ENCODE measurements around the gene TNKS1BP1.
A peak's percentile ranks its signal among the peaks of the same experiment; 100 is the strongest.
"Not testable (repeated sequence)": the region's sequence is repeated elsewhere in the genome, so short reads cannot be mapped to it uniquely, and the experiment has no call there.

The TNKS1BP1 gene

GRCh38 chr11:57290288-57290687 is 34.5 kb downstream of the TNKS1BP1 start:
- no peak for DNase-seq (ENCODE audit: low spot score)

DNA sequence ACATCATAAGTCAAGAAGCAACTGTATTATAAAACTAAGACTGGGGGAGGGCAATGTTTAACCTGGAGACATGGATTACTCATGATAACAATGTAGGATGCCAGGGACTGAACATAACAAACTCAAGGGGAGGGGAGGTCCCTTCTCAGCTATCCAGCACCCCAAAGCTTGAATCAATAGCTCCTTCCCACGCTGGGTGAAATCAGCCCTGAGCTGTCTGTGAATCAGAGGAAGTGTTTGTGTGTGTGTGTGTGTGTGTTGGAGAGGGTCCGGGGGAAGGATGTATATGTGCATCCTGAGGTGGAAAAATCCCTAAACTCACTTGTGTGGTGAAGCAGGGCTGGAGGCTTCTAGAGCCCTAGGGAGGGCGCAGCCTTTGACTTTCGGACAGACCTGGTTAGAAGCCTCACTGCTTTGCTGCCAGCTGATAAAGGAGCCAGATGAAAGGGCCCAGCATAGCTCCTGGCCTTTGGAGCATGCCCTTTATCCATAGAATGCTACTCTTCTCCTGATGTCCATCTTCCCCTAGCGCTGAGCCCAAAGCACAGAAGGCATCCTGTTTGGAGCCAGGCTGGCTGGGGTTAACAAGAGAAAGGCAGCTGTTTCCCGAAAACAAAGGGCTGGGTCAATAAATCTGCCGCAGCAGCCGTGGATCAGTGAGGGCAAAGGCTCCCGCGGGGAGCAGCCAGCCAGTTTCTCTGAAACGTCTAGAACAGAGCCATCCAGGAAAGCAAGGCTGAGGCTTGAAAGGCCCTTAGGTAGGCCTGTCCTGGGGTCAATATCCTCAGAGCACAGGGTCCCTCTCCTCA is 35.8 kb downstream of the TNKS1BP1 start:
- DNase-seq (ENCODE audit: low spot score): no peak

DNA sequence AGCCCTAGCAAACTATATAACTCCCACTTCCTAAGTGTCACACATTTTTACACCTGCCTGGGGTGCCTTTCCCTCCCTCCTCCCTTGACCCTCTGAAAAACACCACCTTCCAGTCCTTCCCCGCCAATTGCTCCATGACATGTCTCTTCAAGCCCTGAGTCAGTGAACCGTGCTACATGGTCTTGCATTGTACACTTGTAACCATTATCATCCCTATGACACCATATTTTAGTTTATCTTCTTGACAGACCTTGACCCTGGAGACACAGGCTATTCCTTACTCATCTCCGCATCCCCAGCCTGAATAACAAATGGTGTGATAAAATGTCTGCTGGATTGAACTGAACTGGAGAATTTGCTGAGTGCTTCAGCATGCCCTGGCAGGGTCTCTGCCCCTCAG is 36.9 kb downstream of the TNKS1BP1 start:
- no peak for DNase-seq (ENCODE audit: low spot score)

GRCh38 chr11:57283231-57283990 is 41.3 kb downstream of the TNKS1BP1 start:
- no peak for DNase-seq (ENCODE audit: low spot score)

- not testable (repeated sequence) for DNase-seq (ENCODE audit: low spot score)
Measured at GRCh38 chr11:57281546-57281945, 43.2 kb downstream of the TNKS1BP1 start.

GRCh38 chr11:57279116-57279515 is 45.6 kb downstream of the TNKS1BP1 start:
- DNase-seq (ENCODE audit: low spot score): no peak

GRCh38 chr11:57278721-57279095 is 46.0 kb downstream of the TNKS1BP1 start:
- DNase-seq (ENCODE audit: low spot score): no peak

- peak; percentile 70 for DNase-seq (ENCODE audit: low spot score)
Measured at GRCh38 chr11:57277845-57278720, 46.7 kb downstream of the TNKS1BP1 start.

- no peak for DNase-seq (ENCODE audit: low spot score)
Measured at GRCh38 chr11:57276971-57277675, 47.6 kb downstream of the TNKS1BP1 start.

GRCh38 chr11:57276169-57276970 is 48.4 kb downstream of the TNKS1BP1 start:
- no peak for DNase-seq (ENCODE audit: low spot score)

GRCh38 chr11:57275582-57275981 is 49.2 kb downstream of the TNKS1BP1 start:
- DNase-seq (ENCODE audit: low spot score): no peak

DNA sequence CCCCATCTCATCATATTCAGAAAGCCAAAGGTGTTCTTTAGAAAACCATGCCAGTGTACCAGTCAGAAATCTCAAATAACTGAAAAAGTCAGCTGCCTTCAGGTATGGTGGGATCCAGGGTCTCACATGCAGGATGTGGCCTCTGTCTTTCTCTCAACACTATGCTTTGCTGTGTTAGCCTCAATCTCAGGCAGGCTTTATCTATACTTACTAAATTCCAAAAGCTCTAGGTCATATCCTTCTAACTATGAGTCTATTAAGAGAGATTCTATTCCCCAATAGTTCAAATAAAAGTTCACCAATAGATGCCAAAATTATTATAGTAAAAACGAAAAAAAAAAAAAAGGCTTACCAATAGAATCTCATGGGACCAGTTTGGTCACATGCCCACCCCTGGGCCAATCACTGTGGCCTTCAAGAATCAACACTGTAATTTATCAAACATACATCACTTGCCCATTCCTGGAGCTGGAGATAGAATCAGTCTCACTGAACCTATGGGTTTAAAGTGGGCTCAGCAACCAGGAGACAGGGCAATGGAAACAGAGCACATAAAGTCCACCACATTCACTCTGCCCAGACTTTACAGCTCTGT is 49.8 kb downstream of the TNKS1BP1 start:
- DNase-seq (ENCODE audit: low spot score): no peak

DNA sequence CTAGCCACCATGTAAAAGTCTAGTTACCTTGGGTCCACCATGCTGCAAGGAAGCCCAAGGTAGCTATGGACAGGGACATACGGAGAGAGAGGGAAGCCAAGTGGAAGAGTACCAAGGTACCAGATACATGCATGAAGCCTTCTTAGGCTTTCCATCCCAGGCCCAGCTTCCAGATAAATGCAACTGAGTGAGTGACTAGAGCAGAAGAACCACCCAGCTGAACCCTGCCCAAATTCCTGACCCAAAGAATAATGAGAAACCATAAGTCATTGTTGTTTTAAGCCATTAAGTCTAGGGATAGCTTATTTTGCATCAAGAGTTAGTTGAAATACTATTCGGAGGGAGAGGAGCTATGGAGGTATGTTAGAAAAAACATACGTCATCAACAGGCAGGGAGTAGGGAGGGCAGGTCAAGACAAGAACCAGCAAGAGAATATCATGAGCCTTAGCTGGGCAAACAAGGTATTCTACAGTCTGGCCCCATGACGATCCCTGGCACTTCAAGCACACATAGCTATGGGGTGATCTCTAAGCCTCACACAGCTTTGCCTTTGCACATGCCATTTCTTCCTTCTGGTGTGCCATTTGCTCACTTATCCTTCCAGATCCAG is 51.2 kb downstream of the TNKS1BP1 start:
- no peak for DNase-seq (ENCODE audit: low spot score)

- DNase-seq (ENCODE audit: low spot score): no peak
Measured at GRCh38 chr11:57269571-57270021, 55.2 kb downstream of the TNKS1BP1 start.

DNA sequence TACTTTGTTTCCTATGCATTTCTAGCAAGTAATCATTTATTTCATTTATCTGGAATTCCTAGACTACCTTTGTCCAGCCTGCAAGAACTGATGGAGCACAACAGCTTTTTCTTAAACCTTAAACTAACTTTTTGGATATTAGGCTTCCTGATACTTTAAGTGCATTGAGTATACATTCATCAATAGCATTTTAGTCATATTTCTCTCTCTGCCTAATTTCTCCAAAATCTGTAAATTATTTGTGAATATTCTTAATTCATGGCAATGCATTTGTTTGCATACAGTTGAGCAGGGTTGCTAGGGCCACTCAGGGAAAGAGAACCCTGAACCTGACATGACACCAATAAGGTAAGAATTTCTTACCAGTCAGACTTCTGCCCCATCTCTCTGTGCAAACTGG is 58.6 kb downstream of the TNKS1BP1 start:
- no peak for DNase-seq (ENCODE audit: low spot score)

GRCh38 chr11:57263351-57263750 is 61.4 kb downstream of the TNKS1BP1 start:
- DNase-seq (ENCODE audit: low spot score): no peak

GRCh38 chr11:57262157-57262556 is 62.6 kb downstream of the TNKS1BP1 start:
- no peak for DNase-seq (ENCODE audit: low spot score)

- no peak for DNase-seq (ENCODE audit: low spot score)
Measured at GRCh38 chr11:57260937-57261783, 63.6 kb downstream of the TNKS1BP1 start.

GRCh38 chr11:57256119-57256518 is 68.6 kb downstream of the TNKS1BP1 start:
- no peak for DNase-seq (ENCODE audit: low spot score)
